ENCODE results near the gene ADGRB3.
"Not testable (repeated sequence)": the region's sequence is repeated elsewhere in the genome, so short reads cannot be mapped to it uniquely, and the experiment has no call there.

ADGRB3 gene

GRCh38 chr6:68760941-68761676 is 126.0 kb downstream of the ADGRB3 start:
- Mint-ChIP-seq H3K36me3 (no peaks in the 10 kb centered on the region), H3K4me3 (no peak overlapping the region), H3K27ac (no peak overlapping the region), H3K4me1 (no peaks in the 10 kb centered on the region), H3K27me3 (no peaks in the 10 kb centered on the region), H3K9me3 (no peaks in the 10 kb centered on the region)

- H3K9me3 Mint-ChIP-seq, result no peaks in the 10 kb centered on the region
- no peak overlapping the region for H3K27ac Mint-ChIP-seq
- H3K27me3 Mint-ChIP-seq, result no peaks in the 10 kb centered on the region
- no peaks in the 10 kb centered on the region for H3K36me3 Mint-ChIP-seq
- no peaks in the 10 kb centered on the region for H3K4me1 Mint-ChIP-seq
- no peak overlapping the region for H3K4me3 Mint-ChIP-seq
Measured at GRCh38 chr6:68761985-68762384, 126.9 kb downstream of the ADGRB3 start.

- Mint-ChIP-seq H3K4me1 (no peaks in the 10 kb centered on the region), H3K27ac (no peak overlapping the region), H3K9me3 (peaks cover 5% of the 10 kb centered on the region), H3K36me3 (no peaks in the 10 kb centered on the region), H3K27me3 (peaks cover 1% of the 10 kb centered on the region), H3K4me3 (no peak overlapping the region)
Measured at GRCh38 chr6:68771426-68771825, 136.3 kb downstream of the ADGRB3 start.

GRCh38 chr6:68774843-68775242 is 139.8 kb downstream of the ADGRB3 start:
- Mint-ChIP-seq H3K36me3 (no peaks in the 10 kb centered on the region), H3K27ac (no peak overlapping the region), H3K27me3 (peaks cover 1% of the 10 kb centered on the region), H3K4me3 (no peak overlapping the region), H3K4me1 (no peaks in the 10 kb centered on the region), H3K9me3 (peaks cover 5% of the 10 kb centered on the region)

GRCh38 chr6:68776354-68776753 is 141.3 kb downstream of the ADGRB3 start:
- no peak overlapping the region for H3K4me3 Mint-ChIP-seq
- H3K4me1 Mint-ChIP-seq, result no peaks in the 10 kb centered on the region
- H3K27ac Mint-ChIP-seq, result no peak overlapping the region
- H3K36me3 Mint-ChIP-seq, result no peaks in the 10 kb centered on the region
- peaks cover 1% of the 10 kb centered on the region for H3K27me3 Mint-ChIP-seq
- H3K9me3 Mint-ChIP-seq, result peaks cover 5% of the 10 kb centered on the region

- Mint-ChIP-seq H3K27me3 (no peaks in the 10 kb centered on the region), H3K4me3 (no peak overlapping the region), H3K4me1 (no peaks in the 10 kb centered on the region), H3K9me3 (no peaks in the 10 kb centered on the region), H3K27ac (no peak overlapping the region), H3K36me3 (no peaks in the 10 kb centered on the region)
Measured at GRCh38 chr6:68777956-68778355, 142.9 kb downstream of the ADGRB3 start.

GRCh38 chr6:68778356-68779020 is 143.4 kb downstream of the ADGRB3 start:
- no peaks in the 10 kb centered on the region for H3K4me1 Mint-ChIP-seq
- H3K27me3 Mint-ChIP-seq, result no peaks in the 10 kb centered on the region
- no peak overlapping the region for H3K27ac Mint-ChIP-seq
- H3K4me3 Mint-ChIP-seq, result no peak overlapping the region
- no peaks in the 10 kb centered on the region for H3K9me3 Mint-ChIP-seq
- H3K36me3 Mint-ChIP-seq, result no peaks in the 10 kb centered on the region

- Mint-ChIP-seq H3K36me3 (no peaks in the 10 kb centered on the region), H3K9me3 (no peaks in the 10 kb centered on the region), H3K4me3 (no peak overlapping the region), H3K27me3 (no peaks in the 10 kb centered on the region), H3K27ac (no peak overlapping the region), H3K4me1 (no peaks in the 10 kb centered on the region)
Measured at GRCh38 chr6:68779366-68779765, 144.3 kb downstream of the ADGRB3 start.

GRCh38 chr6:68790128-68790527 is 155.0 kb downstream of the ADGRB3 start:
- not testable (repeated sequence) for H3K36me3 Mint-ChIP-seq, H3K4me3 Mint-ChIP-seq, H3K9me3 Mint-ChIP-seq, H3K27me3 Mint-ChIP-seq, H3K27ac Mint-ChIP-seq, H3K4me1 Mint-ChIP-seq

GRCh38 chr6:68814976-68815375 is 179.9 kb downstream of the ADGRB3 start:
- not testable (repeated sequence) for H3K36me3 Mint-ChIP-seq, H3K27ac Mint-ChIP-seq, H3K27me3 Mint-ChIP-seq, H3K9me3 Mint-ChIP-seq, H3K4me3 Mint-ChIP-seq, H3K4me1 Mint-ChIP-seq

- H3K27ac Mint-ChIP-seq, result no peak overlapping the region
Measured at GRCh38 chr6:68826501-68826900, 191.4 kb downstream of the ADGRB3 start.

GRCh38 chr6:68834551-68834950 is 199.5 kb downstream of the ADGRB3 start:
- Mint-ChIP-seq H3K4me1 (no peaks in the 10 kb centered on the region), H3K36me3 (no peaks in the 10 kb centered on the region), H3K27me3 (no peaks in the 10 kb centered on the region), H3K4me3 (no peak overlapping the region), H3K27ac (no peak overlapping the region), H3K9me3 (no peaks in the 10 kb centered on the region)

More at GRCh38 chr6:68826501-68826900, 191.4 kb downstream of the ADGRB3 start:
- H3K4me1 Mint-ChIP-seq, result no peaks in the 10 kb centered on the region
- no peaks in the 10 kb centered on the region for H3K36me3 Mint-ChIP-seq
- H3K9me3 Mint-ChIP-seq, result no peaks in the 10 kb centered on the region
- no peaks in the 10 kb centered on the region for H3K27me3 Mint-ChIP-seq
- no peak overlapping the region for H3K4me3 Mint-ChIP-seq

GRCh38 chr6:68838571-68838970 is 203.5 kb downstream of the ADGRB3 start:
- no peaks in the 10 kb centered on the region for H3K36me3 Mint-ChIP-seq
- no peak overlapping the region for H3K4me3 Mint-ChIP-seq
- no peaks in the 10 kb centered on the region for H3K27me3 Mint-ChIP-seq

GRCh38 chr6:68852791-68853190 is 217.7 kb downstream of the ADGRB3 start:
- peaks cover 2% of the 10 kb centered on the region for H3K36me3 Mint-ChIP-seq

More at GRCh38 chr6:68838571-68838970, 203.5 kb downstream of the ADGRB3 start:
- H3K27ac Mint-ChIP-seq, result no peak overlapping the region
- peaks cover 5% of the 10 kb centered on the region for H3K9me3 Mint-ChIP-seq
- no peaks in the 10 kb centered on the region for H3K4me1 Mint-ChIP-seq

GRCh38 chr6:68859233-68859632 is 224.2 kb downstream of the ADGRB3 start:
- H3K36me3 Mint-ChIP-seq, result peaks cover 4% of the 10 kb centered on the region
- no peaks in the 10 kb centered on the region for H3K27me3 Mint-ChIP-seq

More at GRCh38 chr6:68852791-68853190, 217.7 kb downstream of the ADGRB3 start:
- no peaks in the 10 kb centered on the region for H3K4me1 Mint-ChIP-seq
- H3K27ac Mint-ChIP-seq, result no peak overlapping the region
- H3K27me3 Mint-ChIP-seq, result no peaks in the 10 kb centered on the region
- H3K9me3 Mint-ChIP-seq, result peaks cover 4% of the 10 kb centered on the region
- no peak overlapping the region for H3K4me3 Mint-ChIP-seq

GRCh38 chr6:68868646-68869045 is 233.6 kb downstream of the ADGRB3 start:
- Mint-ChIP-seq H3K27me3 (no peaks in the 10 kb centered on the region), H3K9me3 (no peaks in the 10 kb centered on the region), H3K27ac (no peak overlapping the region), H3K36me3 (no peaks in the 10 kb centered on the region), H3K4me1 (no peaks in the 10 kb centered on the region), H3K4me3 (no peak overlapping the region)

More at GRCh38 chr6:68859233-68859632, 224.2 kb downstream of the ADGRB3 start:
- Mint-ChIP-seq H3K4me1 (no peaks in the 10 kb centered on the region), H3K9me3 (peaks cover 20% of the 10 kb centered on the region), H3K27ac (no peak overlapping the region), H3K4me3 (no peak overlapping the region)

All from activated naive CD4-positive, alpha-beta T cell treated with anti-CD3 and anti-CD28 coated beads, Interleukin-2, amount 50 U/mL, for 24 hours (primary cell).